GM04504 (cell line): Measurements from ENCODE around the gene LPIN1.

Experiments used
- DNase-seq: peaks from one replicate; pipeline ENCODE4 v3.0.0-alpha.2; 2012; ENCODE audit warnings: low read depth

LPIN1 gene

GRCh38 chr2:11762031-11762430 is 15.6 kb downstream of the LPIN1 start:
- no peak for DNase-seq

DNA sequence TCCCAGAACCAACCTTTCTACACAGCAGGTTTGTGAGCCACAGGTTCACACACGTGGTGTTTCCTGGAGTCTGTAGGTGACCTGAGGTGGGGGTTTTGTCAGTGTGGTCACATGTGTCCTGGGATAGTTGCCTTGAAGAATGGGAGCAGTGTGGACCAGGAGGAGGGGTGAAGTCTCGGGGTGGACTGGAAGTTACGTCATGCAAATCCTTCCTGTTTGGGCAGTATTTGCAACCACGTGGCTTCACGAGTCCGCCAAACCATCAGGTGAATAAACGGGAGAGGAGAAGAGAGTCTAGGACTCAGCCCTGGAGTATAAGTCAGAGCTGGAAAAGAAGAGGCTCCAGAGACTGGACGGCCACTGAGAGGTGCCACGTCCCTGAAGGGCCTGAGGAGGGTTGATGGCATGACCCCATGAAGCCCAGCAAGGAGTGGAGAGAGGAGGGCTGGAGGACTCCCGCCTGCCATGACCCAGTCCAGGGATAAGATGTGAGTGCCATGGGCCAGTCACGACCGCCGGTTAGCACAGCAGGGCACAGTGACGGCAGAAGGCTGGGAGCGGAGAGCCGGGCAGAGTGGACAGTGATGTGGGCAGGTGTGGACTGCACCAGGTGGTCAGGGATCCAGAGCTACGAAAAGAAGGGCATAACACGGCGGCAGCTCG is 16.5 kb downstream of the LPIN1 start:
- DNase-seq = no peak

- no peak for DNase-seq
Measured at GRCh38 chr2:11764359-11764758, 17.9 kb downstream of the LPIN1 start.

DNA sequence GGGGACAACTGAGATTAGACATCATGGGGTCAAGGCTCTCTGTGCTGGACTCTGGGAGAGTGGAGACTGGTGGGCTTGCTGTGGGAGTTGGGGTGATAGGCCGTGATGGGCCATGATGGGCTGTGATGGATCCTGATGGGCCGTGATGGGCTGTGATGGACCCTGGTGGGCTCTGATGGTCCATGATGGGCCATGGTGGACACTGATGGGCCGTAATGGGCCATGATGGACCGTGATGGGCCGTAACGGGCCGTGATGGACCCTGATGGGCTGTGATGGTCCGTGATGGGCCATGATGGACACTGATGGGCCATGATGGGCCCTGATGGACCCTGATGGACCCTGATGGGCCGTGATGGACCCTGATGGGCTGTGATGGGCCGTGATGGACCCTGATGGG is 18.5 kb downstream of the LPIN1 start:
- DNase-seq = no peak

DNA sequence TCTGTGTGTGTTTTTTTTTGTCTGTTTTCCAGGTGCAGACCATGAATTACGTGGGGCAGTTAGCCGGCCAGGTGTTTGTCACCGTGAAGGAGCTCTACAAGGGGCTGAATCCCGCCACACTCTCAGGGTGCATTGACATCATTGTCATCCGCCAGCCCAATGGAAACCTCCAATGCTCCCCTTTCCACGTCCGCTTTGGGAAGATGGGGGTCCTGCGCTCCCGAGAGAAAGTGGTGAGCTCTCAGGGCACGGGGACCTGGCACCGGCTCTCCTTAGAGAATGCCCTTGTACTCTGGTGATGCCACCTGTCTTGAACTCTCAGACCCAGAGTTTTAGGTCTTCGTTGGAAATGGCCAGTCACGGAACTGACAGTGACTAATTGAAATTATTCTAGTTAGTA is 19.1 kb downstream of the LPIN1 start:
- DNase-seq = no peak

DNA sequence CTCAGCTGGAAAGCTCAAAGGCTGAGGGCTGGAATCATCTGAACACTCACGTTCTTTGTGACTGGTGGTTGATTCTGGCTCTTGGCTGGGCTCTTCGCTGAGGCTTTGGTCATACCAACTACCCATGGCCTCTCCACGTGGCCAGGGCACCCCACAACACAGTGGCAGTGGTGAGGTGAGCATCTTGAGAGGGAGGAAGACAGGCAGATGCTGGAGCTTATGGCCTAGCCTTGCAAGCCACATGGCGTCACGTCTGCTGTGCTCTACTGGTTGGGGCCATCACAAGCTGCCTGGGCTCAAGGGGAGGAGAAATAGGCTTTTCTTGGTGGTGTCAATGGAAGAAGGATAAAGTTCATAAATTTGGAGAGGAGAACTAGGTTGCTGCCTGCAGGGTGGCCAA is 19.6 kb downstream of the LPIN1 start:
- no peak for DNase-seq

DNA sequence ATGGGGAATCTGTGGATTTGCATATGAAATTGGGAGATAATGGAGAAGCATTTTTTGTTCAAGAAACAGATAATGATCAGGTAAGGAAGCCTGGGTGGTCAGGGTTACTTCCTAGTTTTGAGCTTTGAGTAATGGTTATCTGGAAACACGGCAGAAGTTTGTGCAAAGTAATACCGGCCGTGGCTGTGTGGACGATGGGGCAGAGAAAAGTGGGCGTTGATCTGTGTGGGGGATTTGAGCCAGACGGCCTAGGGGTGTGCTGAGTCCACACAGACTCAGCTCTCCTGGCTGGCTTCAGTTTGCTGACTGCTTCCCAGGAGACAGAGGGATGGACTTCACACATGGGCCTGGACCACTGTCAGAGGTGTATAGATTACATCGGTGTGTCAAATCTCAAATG is 21.3 kb downstream of the LPIN1 start:
- DNase-seq = no peak

- DNase-seq = no peak
Measured at GRCh38 chr2:11768946-11769345, 22.5 kb downstream of the LPIN1 start.

DNA sequence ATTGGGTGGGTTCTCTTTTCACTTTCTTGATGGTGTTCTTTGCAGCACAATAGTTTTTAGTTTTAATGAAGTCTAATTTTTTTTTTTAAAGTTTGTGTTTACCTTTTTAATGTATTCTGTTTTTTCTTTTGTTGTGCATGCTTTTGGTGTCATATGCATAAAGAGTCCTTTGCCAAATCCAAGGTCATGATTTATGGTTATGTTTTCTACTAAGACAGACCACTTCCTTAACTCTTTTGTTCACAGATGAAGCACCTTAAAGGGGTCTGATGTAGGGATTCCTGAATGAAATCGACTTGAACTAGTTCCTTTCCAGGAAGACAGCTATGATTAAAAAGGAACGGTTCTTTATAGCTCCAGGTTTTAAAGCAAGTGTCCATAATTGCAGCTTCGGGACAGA is 23.1 kb downstream of the LPIN1 start:
- DNase-seq = no peak

DNA sequence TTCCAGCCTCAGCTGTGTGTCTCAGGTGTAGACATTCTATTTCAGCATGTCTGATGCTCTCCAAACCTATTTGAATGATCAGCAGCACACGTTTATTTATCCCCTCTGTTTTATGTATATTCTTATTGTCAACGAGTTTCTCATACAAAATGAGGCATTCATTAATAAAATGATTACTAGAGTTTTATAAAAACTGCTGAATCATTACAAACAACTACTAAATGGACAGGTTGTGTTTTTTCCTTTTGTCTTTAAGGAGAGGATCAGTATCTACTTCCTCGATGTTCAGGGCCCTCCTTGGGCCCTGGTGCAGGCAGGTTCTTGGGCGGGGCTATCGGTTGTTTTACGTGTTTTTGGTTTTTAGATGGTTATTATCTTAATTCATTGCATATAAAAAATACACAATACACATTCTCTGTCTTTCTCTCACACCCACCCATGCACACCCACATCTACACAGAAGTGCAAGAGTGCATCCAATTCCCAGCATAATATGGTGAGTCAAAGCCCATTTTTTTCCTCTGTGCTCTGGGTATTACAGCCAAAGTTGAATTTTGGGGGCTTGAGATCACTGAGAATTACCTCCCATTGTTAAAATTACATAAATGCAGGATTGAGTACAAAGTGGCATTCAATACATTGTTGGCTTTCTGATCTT is 24.2 kb downstream of the LPIN1 start:
- no peak for DNase-seq

GRCh38 chr2:11771971-11772615 is 25.7 kb downstream of the LPIN1 start:
- DNase-seq = no peak

GRCh38 chr2:11773111-11773510 is 26.7 kb downstream of the LPIN1 start:
- DNase-seq = no peak

GRCh38 chr2:11773747-11774525 is 27.5 kb downstream of the LPIN1 start:
- DNase-seq = no peak

- DNase-seq = no peak
Measured at GRCh38 chr2:11774600-11774999, 28.2 kb downstream of the LPIN1 start.

DNA sequence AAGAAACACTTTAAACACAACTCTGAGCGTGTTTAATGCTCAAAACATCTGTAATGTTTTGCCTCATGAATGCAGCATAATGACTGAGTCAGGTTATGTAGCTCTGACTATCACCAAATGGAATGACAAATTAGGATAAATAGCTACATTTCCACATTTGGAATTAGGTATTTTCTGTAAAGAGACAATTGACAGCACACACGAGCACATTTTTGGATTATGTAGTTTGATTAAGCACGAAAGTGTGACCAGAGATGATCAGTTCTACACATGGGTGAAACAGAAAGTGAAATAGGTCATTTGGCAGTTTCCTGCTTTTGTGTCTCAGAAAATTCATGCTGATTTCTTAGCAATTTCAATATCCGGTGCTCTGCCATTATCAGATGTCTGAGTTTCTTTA is 29.0 kb downstream of the LPIN1 start:
- peak; percentile 31 for DNase-seq

- no peak for DNase-seq
Measured at GRCh38 chr2:11777066-11777782, 30.8 kb downstream of the LPIN1 start.

DNA sequence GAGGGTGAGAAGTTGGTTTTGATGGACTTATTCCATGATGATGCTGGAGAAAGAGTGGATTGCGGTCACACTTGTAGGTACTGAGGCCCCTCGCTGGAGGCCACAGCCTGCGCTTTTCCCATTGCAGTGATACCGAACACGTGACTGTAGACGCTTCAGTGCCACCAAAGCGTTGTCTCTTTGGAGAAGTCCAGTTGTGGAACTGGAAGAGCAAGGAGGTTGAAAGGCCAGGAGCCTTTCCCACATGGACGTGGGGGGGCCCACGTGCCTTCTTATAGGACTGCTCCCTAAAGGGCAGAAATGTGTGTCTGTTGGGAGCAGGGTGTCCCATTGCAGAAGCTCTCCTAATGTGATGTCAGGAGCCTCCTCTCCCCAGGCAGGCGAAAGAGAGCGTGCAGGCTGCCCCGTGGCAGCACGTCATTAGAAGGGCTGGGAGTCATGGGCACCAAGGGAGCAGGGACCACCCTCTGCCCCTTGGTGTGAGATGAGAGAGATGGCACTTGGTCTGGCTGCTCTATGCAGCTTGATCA is 31.5 kb downstream of the LPIN1 start:
- DNase-seq = no peak

- no peak for DNase-seq
Measured at GRCh38 chr2:11778416-11778815, 32.0 kb downstream of the LPIN1 start.

DNA sequence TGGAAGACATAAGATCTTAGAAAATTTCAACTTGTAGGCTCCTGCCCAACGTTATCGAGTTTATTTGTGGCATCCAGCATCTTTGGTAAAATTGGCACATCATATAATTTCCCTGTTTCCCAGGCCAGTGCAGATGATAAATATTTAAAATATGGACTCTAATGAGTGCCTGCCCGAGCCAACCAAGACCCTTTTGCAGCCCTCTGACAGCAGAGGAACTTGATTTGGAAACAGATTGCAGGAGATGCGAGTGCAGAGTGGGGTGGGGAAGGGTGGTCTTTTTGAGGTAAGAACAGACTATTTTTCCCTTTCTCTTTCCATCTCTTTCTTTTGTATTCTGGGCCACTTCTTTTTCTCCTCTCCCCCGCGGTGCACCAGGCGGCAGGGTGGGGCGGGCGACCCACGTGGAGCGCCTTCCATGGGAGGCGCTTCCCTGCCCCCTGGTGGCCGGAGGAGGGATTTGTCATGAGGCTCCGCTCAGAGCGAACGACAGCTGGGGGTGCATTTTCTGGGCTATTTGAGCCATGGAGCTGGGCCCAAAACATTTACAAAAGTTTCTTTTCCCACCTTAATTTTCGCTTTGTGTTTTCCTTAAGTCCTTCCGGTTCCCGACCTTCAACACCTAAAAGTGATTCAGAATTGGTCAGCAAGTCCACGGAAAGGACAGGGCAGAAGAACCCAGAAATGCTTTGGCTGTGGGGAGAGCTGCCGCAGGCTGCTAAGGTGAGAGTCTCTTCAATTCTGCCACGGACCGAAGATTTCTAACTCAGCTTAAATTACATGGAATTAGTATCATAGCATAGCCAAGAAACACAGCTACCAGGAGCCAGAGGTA is 32.7 kb downstream of the LPIN1 start:
- DNase-seq = peak; percentile 17

DNA sequence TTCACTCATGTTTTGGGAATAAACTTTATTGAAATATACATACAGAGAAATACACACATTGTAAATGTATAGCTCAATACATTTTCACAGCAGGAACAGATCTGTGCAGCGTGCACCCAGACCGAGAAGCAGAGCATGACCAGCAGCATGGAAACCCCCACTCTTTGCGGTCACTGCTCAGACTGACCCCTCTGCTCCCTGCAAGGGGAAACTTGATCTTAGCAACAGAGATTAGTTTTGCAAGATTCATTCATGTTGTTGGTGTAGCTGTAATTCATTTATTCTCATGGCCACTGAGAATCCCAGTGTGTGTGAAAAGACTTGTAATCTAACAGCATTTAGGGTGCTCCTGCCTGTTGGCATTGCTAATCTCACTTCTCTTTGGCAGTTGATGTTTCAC is 35.2 kb downstream of the LPIN1 start:
- no peak for DNase-seq

DNA sequence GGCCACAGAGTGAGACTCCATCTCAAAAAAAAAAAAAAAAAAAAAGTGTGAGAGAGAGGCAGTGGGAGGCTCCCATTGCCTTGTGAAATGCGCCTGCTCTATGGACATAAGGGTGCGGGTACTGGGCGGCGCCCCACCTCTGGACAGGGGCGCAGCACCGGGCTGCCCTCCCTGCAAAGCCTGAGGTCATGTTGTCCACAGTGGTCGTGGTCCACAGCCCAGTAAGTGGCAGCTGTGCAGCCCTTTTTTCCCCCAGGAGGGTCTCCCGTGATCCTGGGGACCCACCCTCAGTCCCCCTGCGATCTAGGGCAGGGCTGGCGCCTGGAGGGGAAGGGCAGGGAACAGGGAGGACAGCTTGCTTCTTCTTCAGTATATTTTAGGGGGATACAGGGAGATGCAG is 37.8 kb downstream of the LPIN1 start:
- DNase-seq = no peak
